AG09319 (cell line): ENCODE data around the gene SEC24B.

ENCODE experiments used
- DNase-seq: peaks from one replicate; pipeline ENCODE4 v3.0.0-alpha.2; 2010; ENCODE audit warnings: low read depth; ENCODE audit errors: extremely low read depth
- TF ChIP-seq, protein P1 (sequence below): IDR thresholded peaks from 2 replicates; pipeline ENCODE4 v1.5.1; 2011; ENCODE audit warnings: low read depth, mild to moderate bottlenecking, inconsistent platforms, low read length, moderate library complexity

The SEC24B gene

DNA sequence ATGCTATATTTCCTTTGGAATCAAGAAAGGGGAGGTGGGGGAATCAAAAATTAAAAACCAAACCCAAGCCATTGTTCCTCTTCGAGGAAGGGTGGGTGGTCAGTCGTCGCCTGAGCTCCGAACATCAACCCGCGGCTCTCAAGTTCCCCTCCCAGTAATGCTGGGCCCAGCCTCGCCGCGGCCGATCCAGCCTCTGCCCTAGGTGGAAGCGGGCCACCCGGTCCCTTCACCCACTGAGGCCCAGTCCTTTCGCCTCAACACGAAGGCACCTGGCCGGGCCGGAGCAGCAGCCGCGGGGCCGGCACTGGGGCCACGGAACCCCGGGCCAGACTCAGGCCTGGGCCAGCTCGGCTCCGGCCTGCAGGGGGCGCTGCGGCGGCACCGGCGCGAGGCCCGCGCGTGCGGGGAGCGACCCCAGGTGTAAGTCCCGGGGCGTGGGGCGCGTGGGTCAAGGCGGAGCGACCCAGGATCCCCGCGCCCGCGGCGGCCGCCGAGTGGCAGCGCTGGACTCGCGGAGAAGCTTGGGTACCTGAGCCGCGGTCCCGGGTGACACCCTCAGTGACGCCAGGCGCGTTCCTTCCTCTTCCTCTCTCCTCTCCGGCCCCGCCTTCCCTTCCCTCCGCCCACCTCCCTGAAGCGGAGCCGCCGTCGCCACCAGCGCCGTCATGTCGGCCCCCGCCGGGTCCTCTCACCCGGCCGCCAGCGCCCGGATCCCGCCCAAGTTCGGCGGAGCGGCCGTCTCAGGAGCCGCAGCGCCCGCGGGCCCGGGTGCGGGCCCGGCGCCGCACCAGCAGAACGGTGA is at the start of gene SEC24B:
Gene SEC24B, plus strand, starts transcription at position 611 of the 802 bp plus-strand sequence. Its CDS starts 55 bp downstream, at position 666.
- TF ChIP-seq, protein P1, sequence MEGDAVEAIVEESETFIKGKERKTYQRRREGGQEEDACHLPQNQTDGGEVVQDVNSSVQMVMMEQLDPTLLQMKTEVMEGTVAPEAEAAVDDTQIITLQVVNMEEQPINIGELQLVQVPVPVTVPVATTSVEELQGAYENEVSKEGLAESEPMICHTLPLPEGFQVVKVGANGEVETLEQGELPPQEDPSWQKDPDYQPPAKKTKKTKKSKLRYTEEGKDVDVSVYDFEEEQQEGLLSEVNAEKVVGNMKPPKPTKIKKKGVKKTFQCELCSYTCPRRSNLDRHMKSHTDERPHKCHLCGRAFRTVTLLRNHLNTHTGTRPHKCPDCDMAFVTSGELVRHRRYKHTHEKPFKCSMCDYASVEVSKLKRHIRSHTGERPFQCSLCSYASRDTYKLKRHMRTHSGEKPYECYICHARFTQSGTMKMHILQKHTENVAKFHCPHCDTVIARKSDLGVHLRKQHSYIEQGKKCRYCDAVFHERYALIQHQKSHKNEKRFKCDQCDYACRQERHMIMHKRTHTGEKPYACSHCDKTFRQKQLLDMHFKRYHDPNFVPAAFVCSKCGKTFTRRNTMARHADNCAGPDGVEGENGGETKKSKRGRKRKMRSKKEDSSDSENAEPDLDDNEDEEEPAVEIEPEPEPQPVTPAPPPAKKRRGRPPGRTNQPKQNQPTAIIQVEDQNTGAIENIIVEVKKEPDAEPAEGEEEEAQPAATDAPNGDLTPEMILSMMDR, result peak; percentile 43
- DNase-seq, result peak; percentile 51

DNA sequence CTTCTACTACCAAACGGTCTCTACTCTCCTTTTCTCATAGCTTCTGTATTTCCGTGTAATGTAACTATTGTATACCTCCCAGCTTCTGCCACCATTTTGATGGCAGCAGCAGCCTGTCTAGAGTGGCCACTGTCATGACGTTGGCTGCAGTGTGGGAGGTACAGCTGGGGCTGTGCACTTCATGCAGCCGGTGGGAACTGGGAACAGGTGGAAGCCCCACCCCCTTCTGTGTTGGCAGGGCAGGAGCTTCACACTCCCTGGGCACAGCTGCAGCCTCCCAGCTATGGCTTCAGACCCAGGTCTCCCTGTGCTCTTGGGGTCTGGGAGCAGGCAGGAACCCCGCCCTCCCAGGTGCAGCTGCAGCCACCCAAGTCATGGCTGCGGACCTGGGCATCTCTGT is 49.8 kb upstream of the SEC24B start:
- DNase-seq, result no peak
- TF ChIP-seq, protein P1, result no peak

DNA sequence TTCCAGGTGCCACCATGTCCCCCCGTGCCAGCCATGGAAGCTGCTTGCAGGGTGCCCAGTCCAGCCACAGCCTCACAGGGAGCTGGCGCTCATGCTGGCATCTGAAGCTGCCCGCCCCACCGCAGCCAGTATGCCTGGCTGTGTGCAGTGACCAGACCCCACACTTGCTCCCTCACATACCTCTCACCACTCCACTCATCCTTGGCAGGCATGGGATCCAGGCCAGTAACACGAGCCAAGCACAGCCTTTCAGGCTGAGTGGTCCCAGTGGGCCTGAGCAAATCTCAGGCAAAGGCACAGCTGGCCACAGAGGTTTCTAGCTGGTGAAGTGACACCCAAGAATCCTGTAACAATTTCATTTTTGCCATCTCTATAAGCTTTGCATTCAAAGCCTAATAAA is 48.4 kb upstream of the SEC24B start:
- TF ChIP-seq, protein P1, result no peak
- DNase-seq, result no peak

DNA sequence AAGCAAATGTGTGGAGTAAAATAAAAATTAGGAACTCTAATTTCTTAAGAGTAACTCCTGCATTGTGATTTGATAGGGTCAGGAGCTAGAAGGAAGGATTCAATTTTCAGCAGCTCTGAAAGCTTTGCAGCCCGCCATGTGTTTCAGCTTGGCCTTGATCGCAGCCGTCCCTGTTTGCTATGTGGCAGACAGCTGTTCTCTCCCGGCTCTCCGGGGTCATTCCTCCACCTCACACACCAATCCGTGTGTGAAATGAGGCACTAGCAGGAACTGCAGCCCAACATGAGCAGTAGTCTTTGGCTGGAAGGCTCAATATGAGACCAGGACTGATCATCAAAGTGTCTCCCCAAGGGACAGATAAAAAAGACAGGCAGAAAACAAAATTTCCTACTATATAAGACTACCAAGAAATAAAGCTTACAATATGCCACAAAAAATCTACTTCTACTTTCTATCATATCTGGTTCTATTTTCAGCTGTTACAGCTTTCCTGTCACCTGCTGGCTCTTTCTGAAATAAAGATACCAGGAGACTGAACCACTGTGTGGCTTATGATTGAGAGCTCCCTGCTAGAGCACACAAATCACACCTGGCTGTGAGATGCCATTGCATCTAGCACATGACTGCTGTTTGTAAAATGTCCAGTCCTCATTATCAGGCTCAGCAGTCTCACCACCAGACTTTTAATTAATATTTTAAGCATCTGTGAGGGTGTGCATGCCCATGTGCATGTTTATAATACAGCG is 44.1 kb upstream of the SEC24B start:
- DNase-seq, result no peak
- TF ChIP-seq, protein P1, result no peak

DNA sequence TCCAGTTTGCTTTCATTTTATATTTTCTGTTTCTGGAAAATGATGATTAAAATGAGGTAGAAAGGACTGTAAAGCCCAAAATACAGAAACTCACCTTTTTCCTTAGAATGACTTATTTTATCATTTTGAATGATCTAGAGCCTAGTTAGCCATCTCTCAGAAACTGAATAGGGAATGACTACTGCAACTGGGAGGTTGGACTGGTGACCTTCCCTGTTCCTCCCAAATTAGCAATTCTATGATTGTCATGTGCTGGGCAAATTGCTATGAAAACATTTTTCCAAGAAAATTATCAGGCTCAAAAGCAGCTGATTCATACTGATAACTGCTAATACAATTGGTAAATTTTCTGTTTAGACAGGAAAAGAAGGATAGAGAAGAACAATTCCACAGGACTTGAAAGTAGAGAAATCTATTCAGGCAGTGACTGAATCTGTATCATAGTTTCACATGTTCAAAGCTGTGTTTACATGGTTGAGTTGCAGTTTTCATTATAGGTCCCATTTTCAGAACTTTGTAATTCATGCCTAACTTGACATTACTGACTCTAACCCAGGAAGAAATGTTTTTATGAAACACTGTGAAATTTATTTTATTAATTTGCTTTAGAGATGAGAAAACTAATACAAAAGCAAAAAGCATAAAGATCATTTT is 43.4 kb upstream of the SEC24B start:
- DNase-seq, result no peak

DNA sequence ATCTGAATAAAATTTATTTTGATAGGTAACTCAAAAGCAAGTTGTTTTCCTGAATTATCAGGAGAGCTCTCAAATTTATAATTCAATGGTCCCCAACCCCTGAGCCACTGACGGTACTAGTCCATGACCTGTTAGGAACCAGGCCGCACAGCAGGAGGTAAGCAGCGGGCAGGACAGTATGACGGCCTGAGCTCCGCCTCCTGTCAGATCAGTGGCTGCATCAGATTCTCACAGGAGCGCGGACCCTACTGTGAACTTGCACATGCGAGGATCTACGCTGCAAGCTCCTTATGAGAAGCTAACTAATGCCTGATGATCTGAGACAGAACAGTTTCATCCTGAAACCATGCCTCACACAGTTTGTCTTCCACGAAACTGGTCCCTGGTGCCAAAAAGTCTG is 37.9 kb upstream of the SEC24B start:
- DNase-seq, result no peak
- TF ChIP-seq, protein P1, result no peak

More for the DNA sequence above, 43.4 kb upstream of the SEC24B start:
- TF ChIP-seq, protein P1, result no peak
